Neural cell (in vitro differentiated cells): ENCODE results near the gene P2RY8. TPM values are rescaled to one million over a fixed set of nuclear protein-coding genes. Genes with fewer than 3 reads are reported as not detected.
"Not testable (repeated sequence)": the region's sequence is repeated elsewhere in the genome, so short reads cannot be mapped to it uniquely, and the experiment has no call there.

ENCODE experiments used
- H2AFZ ChIP-seq: fragments of 200-600, 300-800 bp; sonication (generic), shearing (Covaris generic); 2 replicates; pipeline ENCODE4 v1.6.0; 2014; ENCODE audit warnings: low read depth, mild to moderate bottlenecking, antibody characterized with exemption, low read length, moderate library complexity
- H3F3A ChIP-seq: fragments of 200-600 bp; shearing (Covaris generic); 2 replicates; pipeline ENCODE4 v1.6.1; 2016; ENCODE audit warnings: mild to moderate bottlenecking, moderate library complexity, mixed read lengths, antibody characterized with exemption, low read length; ENCODE audit not compliant: insufficient read depth, poor library complexity, severe bottlenecking
- H3K27ac ChIP-seq: fragments of 200-600, 300-800 bp; sonication (generic), shearing (Covaris generic); 2 replicates; pipeline ENCODE4 v1.5.1; 2014; ENCODE audit warnings: mild to moderate bottlenecking, low read length, moderate library complexity
- H3K27me3 ChIP-seq: fragments of 300-800, 200-600 bp; sonication (generic), shearing (Covaris generic); 2 replicates; pipeline ENCODE4 v1.6.0; 2014; ENCODE audit warnings: mild to moderate bottlenecking, low read depth, low read length, moderate library complexity; ENCODE audit not compliant: insufficient read depth
- H3K36me3 ChIP-seq: fragments of 300-800, 200-600 bp; sonication (generic), shearing (Covaris generic); 2 replicates; pipeline ENCODE4 v1.5.1; 2014; ENCODE audit warnings: mild to moderate bottlenecking, antibody characterized with exemption, low read length, moderate library complexity; ENCODE audit not compliant: insufficient read depth
- H3K4me2 ChIP-seq: fragments of 300-800, 200-600 bp; sonication (generic), shearing (Covaris generic); 2 replicates; pipeline ENCODE4 v1.6.0; 2014; ENCODE audit warnings: mild to moderate bottlenecking, low read length
- H3K4me3 ChIP-seq: fragments of 300-800, 200-600 bp; sonication (generic), shearing (Covaris generic); 2 replicates; pipeline ENCODE4 v1.5.1; 2014; ENCODE audit warnings: mild to moderate bottlenecking, low read length, moderate library complexity
- H3K79me2 ChIP-seq: fragments of 200-600 bp; shearing (Covaris generic); replicated peaks from 2 replicates; pipeline ENCODE4 v1.6.0; 2014; ENCODE audit warnings: mild to moderate bottlenecking, low read length, moderate library complexity; ENCODE audit not compliant: insufficient read depth
- H3K9ac ChIP-seq: fragments of 300-800, 200-600 bp; sonication (generic), shearing (Covaris generic); 2 replicates; pipeline ENCODE4 v1.6.1; 2016; ENCODE audit warnings: mild to moderate bottlenecking, low read length, mixed read lengths
- H3K9me2 ChIP-seq: fragments of 200-600 bp; shearing (Covaris generic); 2 replicates; pipeline ENCODE4 v1.6.1; 2016; ENCODE audit warnings: mild to moderate bottlenecking, low read length, mixed read lengths; ENCODE audit not compliant: insufficient read depth
- H3K9me3 ChIP-seq: fragments of 200-600, 300-800 bp; sonication (generic), shearing (Covaris generic); 2 replicates; pipeline ENCODE4 v1.6.1; 2016; ENCODE audit warnings: mild to moderate bottlenecking, mixed run types, low read length, moderate library complexity, mixed read lengths
- H4K20me1 ChIP-seq: fragments of 200-600 bp; shearing (Covaris generic); 2 replicates; pipeline ENCODE4 v1.6.1; 2016; ENCODE audit warnings: mild to moderate bottlenecking, mixed run types; ENCODE audit not compliant: insufficient read depth
- EP300 ChIP-seq: fragments of 450-650 bp; conservative IDR thresholded peaks from 2 replicates; pipeline ENCODE4 v1.6.1; 2014; ENCODE audit warnings: antibody characterized with exemption, mild to moderate bottlenecking, moderate library complexity; ENCODE audit not compliant: poor library complexity, severe bottlenecking
- EZH2 ChIP-seq: fragments of 200-600, 300-800 bp; shearing (Covaris generic), sonication (generic); IDR thresholded peaks from 2 replicates; pipeline ENCODE4 v1.6.1; 2014; ENCODE audit warnings: antibody characterized with exemption, low read length, borderline replicate concordance, mild to moderate bottlenecking; ENCODE audit not compliant: insufficient read depth, poor library complexity, severe bottlenecking
- MXI1 ChIP-seq: fragments of 450-650 bp; conservative IDR thresholded peaks from 2 replicates; pipeline ENCODE4 v1.6.1; 2014; ENCODE audit warnings: antibody characterized with exemption, mild to moderate bottlenecking; ENCODE audit not compliant: poor library complexity, severe bottlenecking
- POLR2AphosphoS5 ChIP-seq: IDR thresholded peaks from 2 replicates; pipeline ENCODE4 v1.6.1; 2012
- RAD21 ChIP-seq: fragments of 450-650 bp; conservative IDR thresholded peaks from 2 replicates; pipeline ENCODE4 v1.6.1; 2014; ENCODE audit warnings: antibody characterized with exemption, mild to moderate bottlenecking, moderate library complexity
- SMC3 ChIP-seq: fragments of 450-650 bp; conservative IDR thresholded peaks from 2 replicates; pipeline ENCODE4 v1.6.1; 2014; ENCODE audit warnings: antibody characterized with exemption, mild to moderate bottlenecking, moderate library complexity; ENCODE audit not compliant: poor library complexity
- TAF1 ChIP-seq: IDR thresholded peaks from 2 replicates; pipeline ENCODE4 v1.6.1; 2012; ENCODE audit warnings: low read depth
- polyA plus RNA-seq: library from polyadenylated mRNA; depleted of rRNA; stranded (reverse); fragments of >200 nt; gene quantifications from 2 replicates; pipeline ENCODE4 v1.2.3, GENCODE V29; 2014
- TF ChIP-seq, protein P1 (sequence below): fragments of 450-650 bp; IDR thresholded peaks from 2 replicates; pipeline ENCODE4 v1.5.1; 2014; ENCODE audit warnings: antibody characterized with exemption, mild to moderate bottlenecking, moderate library complexity; ENCODE audit not compliant: poor library complexity, severe bottlenecking
- TF ChIP-seq, protein P2 (sequence below): IDR thresholded peaks from 2 replicates; pipeline ENCODE4 v1.6.1; 2012; ENCODE audit warnings: borderline replicate concordance

P2RY8 gene
- polyA plus RNA-seq, 1 donor from 2014 or later, result not detected

DNA sequence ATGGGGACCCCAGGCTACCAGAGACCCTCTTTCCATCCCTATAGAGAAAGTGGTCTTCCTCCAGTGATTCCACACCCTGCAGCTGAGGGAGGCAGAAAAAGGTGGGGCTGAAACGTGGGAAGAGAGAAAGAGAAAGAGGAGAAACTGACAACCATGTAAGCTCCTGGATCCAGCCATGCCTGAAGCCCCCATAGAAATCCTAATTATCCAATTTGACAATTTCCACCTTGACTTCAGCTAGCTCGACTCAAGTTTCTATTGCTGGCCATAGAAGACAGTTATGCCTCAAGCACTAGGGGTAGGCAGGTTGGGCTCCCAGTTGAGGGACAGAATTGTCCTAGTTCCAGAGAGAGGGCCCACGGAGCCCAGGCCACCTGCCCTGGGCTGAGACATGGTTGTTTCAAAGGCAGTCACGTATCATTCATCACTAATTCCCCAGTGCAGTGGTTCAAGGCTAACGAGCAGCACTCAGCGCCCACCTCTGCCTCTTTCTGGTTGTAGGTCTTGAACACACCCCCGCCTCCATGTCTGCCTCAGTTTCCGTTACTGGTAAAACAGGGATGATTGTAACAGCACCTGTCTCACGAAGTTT, 44.5 kb downstream of the P2RY8 start:
- Histone ChIP-seq H3K9me2 (no peaks in the 10 kb centered on the region), H3K27ac (no peak overlapping the region)

GRCh38 chrX:1491851-1492349, 45.1 kb downstream of the P2RY8 start:
- no peaks in the 10 kb centered on the region for H3K27me3 ChIP-seq
- no peaks in the 10 kb centered on the region for H3K79me2 ChIP-seq
- H3K9me2 ChIP-seq, result no peaks in the 10 kb centered on the region
- no peaks in the 10 kb centered on the region for H3K9me3 ChIP-seq
- H3K4me2 ChIP-seq, result no peak overlapping the region
- H4K20me1 ChIP-seq, result no peaks in the 10 kb centered on the region
- H3K36me3 ChIP-seq, result no peaks in the 10 kb centered on the region
- TF ChIP-seq EZH2, result no peak
- no peak for TF ChIP-seq EP300
- no peak for TF ChIP-seq POLR2AphosphoS5
- no peak for TF ChIP-seq SMC3
- TF ChIP-seq, protein P1, sequence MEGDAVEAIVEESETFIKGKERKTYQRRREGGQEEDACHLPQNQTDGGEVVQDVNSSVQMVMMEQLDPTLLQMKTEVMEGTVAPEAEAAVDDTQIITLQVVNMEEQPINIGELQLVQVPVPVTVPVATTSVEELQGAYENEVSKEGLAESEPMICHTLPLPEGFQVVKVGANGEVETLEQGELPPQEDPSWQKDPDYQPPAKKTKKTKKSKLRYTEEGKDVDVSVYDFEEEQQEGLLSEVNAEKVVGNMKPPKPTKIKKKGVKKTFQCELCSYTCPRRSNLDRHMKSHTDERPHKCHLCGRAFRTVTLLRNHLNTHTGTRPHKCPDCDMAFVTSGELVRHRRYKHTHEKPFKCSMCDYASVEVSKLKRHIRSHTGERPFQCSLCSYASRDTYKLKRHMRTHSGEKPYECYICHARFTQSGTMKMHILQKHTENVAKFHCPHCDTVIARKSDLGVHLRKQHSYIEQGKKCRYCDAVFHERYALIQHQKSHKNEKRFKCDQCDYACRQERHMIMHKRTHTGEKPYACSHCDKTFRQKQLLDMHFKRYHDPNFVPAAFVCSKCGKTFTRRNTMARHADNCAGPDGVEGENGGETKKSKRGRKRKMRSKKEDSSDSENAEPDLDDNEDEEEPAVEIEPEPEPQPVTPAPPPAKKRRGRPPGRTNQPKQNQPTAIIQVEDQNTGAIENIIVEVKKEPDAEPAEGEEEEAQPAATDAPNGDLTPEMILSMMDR, result no peak
- no peak for TF ChIP-seq TAF1
- no peak for TF ChIP-seq MXI1
- TF ChIP-seq RAD21, result no peak
- TF ChIP-seq, protein P2, sequence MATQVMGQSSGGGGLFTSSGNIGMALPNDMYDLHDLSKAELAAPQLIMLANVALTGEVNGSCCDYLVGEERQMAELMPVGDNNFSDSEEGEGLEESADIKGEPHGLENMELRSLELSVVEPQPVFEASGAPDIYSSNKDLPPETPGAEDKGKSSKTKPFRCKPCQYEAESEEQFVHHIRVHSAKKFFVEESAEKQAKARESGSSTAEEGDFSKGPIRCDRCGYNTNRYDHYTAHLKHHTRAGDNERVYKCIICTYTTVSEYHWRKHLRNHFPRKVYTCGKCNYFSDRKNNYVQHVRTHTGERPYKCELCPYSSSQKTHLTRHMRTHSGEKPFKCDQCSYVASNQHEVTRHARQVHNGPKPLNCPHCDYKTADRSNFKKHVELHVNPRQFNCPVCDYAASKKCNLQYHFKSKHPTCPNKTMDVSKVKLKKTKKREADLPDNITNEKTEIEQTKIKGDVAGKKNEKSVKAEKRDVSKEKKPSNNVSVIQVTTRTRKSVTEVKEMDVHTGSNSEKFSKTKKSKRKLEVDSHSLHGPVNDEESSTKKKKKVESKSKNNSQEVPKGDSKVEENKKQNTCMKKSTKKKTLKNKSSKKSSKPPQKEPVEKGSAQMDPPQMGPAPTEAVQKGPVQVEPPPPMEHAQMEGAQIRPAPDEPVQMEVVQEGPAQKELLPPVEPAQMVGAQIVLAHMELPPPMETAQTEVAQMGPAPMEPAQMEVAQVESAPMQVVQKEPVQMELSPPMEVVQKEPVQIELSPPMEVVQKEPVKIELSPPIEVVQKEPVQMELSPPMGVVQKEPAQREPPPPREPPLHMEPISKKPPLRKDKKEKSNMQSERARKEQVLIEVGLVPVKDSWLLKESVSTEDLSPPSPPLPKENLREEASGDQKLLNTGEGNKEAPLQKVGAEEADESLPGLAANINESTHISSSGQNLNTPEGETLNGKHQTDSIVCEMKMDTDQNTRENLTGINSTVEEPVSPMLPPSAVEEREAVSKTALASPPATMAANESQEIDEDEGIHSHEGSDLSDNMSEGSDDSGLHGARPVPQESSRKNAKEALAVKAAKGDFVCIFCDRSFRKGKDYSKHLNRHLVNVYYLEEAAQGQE, result no peak
- H3K4me3 ChIP-seq, result no peak overlapping the region
- no peaks in the 10 kb centered on the region for H3F3A ChIP-seq
- H3K27ac ChIP-seq, result no peak overlapping the region
- H2AFZ ChIP-seq, result no peak overlapping the region
- H3K9ac ChIP-seq, result no peak overlapping the region

More for the DNA sequence above, 44.5 kb downstream of the P2RY8 start:
- Histone ChIP-seq H3F3A (no peaks in the 10 kb centered on the region), H3K4me2 (no peak overlapping the region), H3K9ac (no peak overlapping the region), H3K9me3 (no peaks in the 10 kb centered on the region), H3K36me3 (no peaks in the 10 kb centered on the region), H3K27me3 (no peaks in the 10 kb centered on the region), H3K79me2 (no peaks in the 10 kb centered on the region), H2AFZ (no peak overlapping the region), H3K4me3 (no peak overlapping the region), H4K20me1 (no peaks in the 10 kb centered on the region)
- TF ChIP-seq MXI1, result no peak
- TF ChIP-seq TAF1, result no peak

- H3K4me3 ChIP-seq, H3K27me3 ChIP-seq, H4K20me1 ChIP-seq, H3K79me2 ChIP-seq, H3K9ac ChIP-seq, H3K9me2 ChIP-seq, H3K27ac ChIP-seq, H2AFZ ChIP-seq, H3K36me3 ChIP-seq, H3K9me3 ChIP-seq, H3F3A ChIP-seq, H3K4me2 ChIP-seq: not testable (repeated sequence)
Observed at GRCh38 chrX:1491248-1491647, 45.7 kb downstream of the P2RY8 start.

GRCh38 chrX:1490723-1491122, 46.3 kb downstream of the P2RY8 start:
- not testable (repeated sequence) for H3K4me2 ChIP-seq, H3K27ac ChIP-seq, H3K36me3 ChIP-seq, H2AFZ ChIP-seq, H4K20me1 ChIP-seq, H3K79me2 ChIP-seq, H3K9ac ChIP-seq, H3F3A ChIP-seq, H3K9me2 ChIP-seq, H3K9me3 ChIP-seq, H3K27me3 ChIP-seq, H3K4me3 ChIP-seq

DNA sequence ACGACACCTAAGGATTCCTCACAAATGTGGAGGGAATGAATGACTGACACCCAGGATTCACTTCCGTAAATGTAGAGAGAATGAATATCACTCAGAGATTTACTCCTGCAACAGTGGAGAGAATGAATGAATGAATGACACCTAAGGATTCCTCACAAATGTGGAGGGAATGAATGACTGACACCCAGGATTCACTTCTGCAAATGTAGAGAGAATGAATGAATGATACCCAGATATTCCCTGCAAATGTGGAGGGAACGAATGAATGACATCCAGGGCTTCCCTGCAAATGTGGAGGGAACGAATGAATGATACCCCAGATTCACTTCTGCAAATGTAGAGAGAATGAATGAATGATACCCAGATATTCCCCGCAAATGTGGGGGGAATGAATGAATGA, 47.6 kb downstream of the P2RY8 start:
- H3F3A ChIP-seq, H3K79me2 ChIP-seq, H3K4me3 ChIP-seq, H2AFZ ChIP-seq, H3K27ac ChIP-seq, H3K36me3 ChIP-seq, H3K27me3 ChIP-seq, H3K9ac ChIP-seq, H3K9me2 ChIP-seq, H3K4me2 ChIP-seq, H4K20me1 ChIP-seq, H3K9me3 ChIP-seq: not testable (repeated sequence)
